Measurements from ENCODE around the gene CERKL. TPM values are rescaled to one million over a fixed set of nuclear protein-coding genes. Genes with fewer than 3 reads are reported as not detected.

CERKL gene
- total RNA-seq, 1 experiment from 2014 or later, result 0.23 TPM

DNA sequence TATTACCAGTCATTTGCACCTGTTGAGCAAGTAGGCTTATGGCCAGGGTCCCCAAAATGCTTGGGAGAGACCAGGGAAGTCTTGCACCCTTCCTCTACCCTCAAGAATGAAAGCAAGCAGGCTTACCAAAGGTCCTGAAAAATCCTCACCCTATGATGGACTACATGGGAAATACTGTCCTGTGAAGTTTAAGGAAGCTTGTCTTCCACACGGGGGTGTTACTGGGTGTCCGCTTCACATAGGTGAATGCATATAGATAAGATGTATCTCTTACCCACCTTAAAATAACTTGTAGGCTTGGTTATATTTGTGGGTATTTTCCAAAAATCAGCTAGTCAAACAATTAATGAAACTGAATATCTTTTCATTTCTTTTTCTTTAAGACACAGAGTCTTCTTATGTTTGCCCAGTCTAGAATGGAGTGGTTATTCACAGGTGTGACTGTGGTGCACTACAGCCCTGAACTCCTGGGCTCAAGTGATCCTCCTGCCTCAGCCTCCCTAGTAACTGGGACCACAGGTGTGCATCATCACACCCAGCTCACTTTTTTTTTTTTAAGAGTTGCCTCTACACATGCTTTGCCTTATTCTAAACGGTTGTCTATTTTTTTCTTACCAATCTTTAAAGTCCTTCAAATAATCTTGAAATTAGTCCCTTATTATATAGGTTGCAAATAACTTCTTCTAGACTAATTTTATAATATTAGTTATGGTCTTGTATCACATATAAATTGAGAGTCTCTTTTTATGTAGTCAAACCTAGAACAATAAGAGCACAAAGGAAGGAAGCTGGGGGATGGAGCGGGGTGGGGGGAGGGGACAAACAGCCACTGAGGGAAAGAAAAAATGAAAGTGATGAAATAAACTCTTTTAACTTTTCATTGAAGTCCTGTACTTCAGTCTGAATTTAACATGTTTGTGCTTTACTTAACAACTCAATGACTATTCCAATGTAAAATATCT is 49.0 kb downstream of the CERKL start:
- Mint-ChIP-seq H3K4me3 (ENCODE audit: unreplicated experiment) (no peak overlapping the region), H3K4me1 (ENCODE audit: insufficient read depth, unreplicated experiment) (no peaks in the 10 kb centered on the region), H3K27ac (ENCODE audit: low read depth, unreplicated experiment) (no peak overlapping the region), H3K36me3 (ENCODE audit: insufficient read depth, unreplicated experiment) (no peaks in the 10 kb centered on the region), H3K9me3 (ENCODE audit: unreplicated experiment) (peaks cover 8% of the 10 kb centered on the region), H3K27me3 (ENCODE audit: insufficient read depth, unreplicated experiment) (no peaks in the 10 kb centered on the region)
- TF ChIP-seq, protein P1, sequence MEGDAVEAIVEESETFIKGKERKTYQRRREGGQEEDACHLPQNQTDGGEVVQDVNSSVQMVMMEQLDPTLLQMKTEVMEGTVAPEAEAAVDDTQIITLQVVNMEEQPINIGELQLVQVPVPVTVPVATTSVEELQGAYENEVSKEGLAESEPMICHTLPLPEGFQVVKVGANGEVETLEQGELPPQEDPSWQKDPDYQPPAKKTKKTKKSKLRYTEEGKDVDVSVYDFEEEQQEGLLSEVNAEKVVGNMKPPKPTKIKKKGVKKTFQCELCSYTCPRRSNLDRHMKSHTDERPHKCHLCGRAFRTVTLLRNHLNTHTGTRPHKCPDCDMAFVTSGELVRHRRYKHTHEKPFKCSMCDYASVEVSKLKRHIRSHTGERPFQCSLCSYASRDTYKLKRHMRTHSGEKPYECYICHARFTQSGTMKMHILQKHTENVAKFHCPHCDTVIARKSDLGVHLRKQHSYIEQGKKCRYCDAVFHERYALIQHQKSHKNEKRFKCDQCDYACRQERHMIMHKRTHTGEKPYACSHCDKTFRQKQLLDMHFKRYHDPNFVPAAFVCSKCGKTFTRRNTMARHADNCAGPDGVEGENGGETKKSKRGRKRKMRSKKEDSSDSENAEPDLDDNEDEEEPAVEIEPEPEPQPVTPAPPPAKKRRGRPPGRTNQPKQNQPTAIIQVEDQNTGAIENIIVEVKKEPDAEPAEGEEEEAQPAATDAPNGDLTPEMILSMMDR (IDR thresholded peaks at IDR 0.05; ENCODE audit: unreplicated experiment), result no peak
- no TSS peak for BruUV-seq (replicated peaks)
- DNase-seq (ENCODE audit: unreplicated experiment), result no peak
- ChIA-PET CTCF (interaction anchor here (0.6 to 0.7 kb wide), 3 partner anchors 34 to 141 kb away, joined by 3 read pairs; no protein-coding TSS in a partner anchor), POLR2A (no interaction called here)
- intact Hi-C loops (cut with micrococcal nuclease), result no loop called here

DNA sequence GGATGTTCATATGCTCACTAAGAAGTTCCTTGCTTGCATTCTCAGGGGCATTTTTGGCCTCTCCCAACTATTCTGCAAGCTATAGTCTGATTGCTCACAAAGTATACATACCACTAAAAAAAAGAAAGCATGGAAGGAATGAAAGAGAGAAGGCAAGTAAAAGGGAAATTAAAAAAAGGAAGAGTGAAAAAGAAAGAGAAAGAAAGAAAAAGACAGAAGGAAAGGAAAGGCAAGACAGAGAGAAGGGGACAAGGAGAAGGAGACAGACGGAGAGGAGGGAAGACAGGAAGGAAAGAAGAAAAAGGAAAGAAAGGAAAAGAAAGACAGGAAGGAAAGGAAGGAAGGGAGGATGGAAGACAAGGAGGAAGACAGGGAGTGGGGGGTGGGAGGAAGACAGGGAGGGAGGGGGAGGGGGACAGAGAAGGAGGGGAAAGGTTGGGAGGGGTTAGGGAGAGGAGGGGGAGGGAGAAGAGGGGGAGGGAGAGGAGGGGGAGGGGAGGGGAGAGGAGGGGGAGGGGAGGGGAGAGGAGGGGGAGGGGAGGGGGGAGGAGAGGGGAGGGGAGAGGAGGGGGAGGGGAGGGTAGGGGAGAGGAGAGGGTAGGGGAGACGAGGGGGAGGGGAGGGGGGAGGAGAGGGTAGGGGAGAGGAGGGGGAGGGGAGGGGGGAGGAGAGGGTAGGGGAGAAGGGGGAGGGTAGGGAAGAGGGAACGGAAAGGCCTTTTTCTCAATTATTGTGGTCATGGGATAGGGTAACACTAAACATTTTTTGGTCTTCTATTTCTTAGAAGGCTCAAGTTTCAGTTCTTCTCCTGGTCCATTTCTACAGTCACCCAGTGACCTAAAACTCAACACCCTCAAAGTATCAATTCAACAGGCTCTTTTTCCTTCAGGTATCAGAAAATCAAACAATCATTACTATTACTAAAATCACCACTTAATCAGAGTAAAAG is 50.7 kb downstream of the CERKL start:
- no TSS peak for BruUV-seq (replicated peaks)
- DNase-seq (ENCODE audit: unreplicated experiment), result no peak
- TF ChIP-seq, protein P1 (IDR thresholded peaks at IDR 0.05; ENCODE audit: unreplicated experiment), result no peak
- Mint-ChIP-seq H3K4me3 (ENCODE audit: unreplicated experiment) (no peak overlapping the region), H3K27me3 (ENCODE audit: insufficient read depth, unreplicated experiment) (no peaks in the 10 kb centered on the region), H3K9me3 (ENCODE audit: unreplicated experiment) (peaks cover 8% of the 10 kb centered on the region), H3K4me1 (ENCODE audit: insufficient read depth, unreplicated experiment) (no peaks in the 10 kb centered on the region), H3K36me3 (ENCODE audit: insufficient read depth, unreplicated experiment) (no peaks in the 10 kb centered on the region), H3K27ac (ENCODE audit: low read depth, unreplicated experiment) (no peak overlapping the region)
- POLR2A ChIA-PET, result no interaction called here
- intact Hi-C loops (cut with micrococcal nuclease), result no loop called here
- CTCF ChIA-PET, result no interaction called here

DNA sequence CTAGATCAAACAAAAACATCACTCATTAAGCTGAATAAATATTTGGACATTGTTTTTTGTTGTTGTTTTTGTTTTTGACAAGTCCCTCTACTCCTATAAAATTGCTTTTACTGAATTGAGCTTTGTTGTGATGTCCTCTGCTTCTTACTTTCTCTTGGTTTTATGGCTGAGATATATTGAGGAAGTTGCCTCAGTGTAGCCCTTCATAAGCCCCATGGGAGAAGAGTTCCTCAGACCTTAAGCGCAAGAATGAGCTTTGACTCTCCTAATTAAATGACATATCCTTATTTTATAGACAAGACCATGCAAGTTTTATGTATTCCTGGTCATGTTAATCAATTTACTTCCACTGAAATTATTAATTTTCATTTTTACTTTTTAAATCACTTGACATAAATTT is 54.9 kb downstream of the CERKL start:
- Mint-ChIP-seq H3K4me1 (ENCODE audit: insufficient read depth, unreplicated experiment) (no peaks in the 10 kb centered on the region), H3K27me3 (ENCODE audit: insufficient read depth, unreplicated experiment) (no peaks in the 10 kb centered on the region), H3K27ac (ENCODE audit: low read depth, unreplicated experiment) (no peak overlapping the region), H3K36me3 (ENCODE audit: insufficient read depth, unreplicated experiment) (no peaks in the 10 kb centered on the region), H3K9me3 (ENCODE audit: unreplicated experiment) (peaks cover 8% of the 10 kb centered on the region), H3K4me3 (ENCODE audit: unreplicated experiment) (no peak overlapping the region)
- TF ChIP-seq, protein P1 (IDR thresholded peaks at IDR 0.05; ENCODE audit: unreplicated experiment), result no peak
- POLR2A ChIA-PET, result no interaction called here
- intact Hi-C loops (cut with micrococcal nuclease), result no loop called here
- BruUV-seq (replicated peaks), result no TSS peak
- CTCF ChIA-PET, result interaction anchor here (0.6 to 0.7 kb wide), 2 partner anchors 12 to 956 kb away, joined by 3 read pairs; no protein-coding TSS in a partner anchor
- no peak for DNase-seq (ENCODE audit: unreplicated experiment)

DNA sequence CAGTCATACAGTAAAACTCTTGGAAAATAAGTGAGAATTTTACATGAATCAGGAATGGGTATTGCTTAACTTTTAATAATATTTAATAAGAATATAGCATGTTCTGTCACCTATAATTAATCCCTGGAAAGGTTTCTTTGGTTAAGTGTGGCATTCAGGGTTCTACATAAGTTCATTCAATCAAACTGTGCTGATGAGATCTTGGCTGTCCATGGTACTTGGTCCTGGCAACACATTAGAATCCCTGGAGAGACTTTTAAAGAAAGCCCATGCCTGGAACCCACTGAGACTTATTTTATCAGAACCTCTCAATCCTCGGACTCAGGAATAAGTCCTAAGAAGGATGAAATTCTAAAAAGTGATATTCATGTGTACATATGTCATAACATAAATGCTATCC is 60.3 kb downstream of the CERKL start:
- intact Hi-C loops (cut with micrococcal nuclease), result no loop called here
- no peak for DNase-seq (ENCODE audit: unreplicated experiment)
- CTCF ChIA-PET, result interaction anchor here (0.6 to 1.0 kb wide), 2 partner anchors 24 to 1470 kb away, joined by 3 to 6 read pairs; no protein-coding TSS in a partner anchor
- Mint-ChIP-seq H3K4me1 (ENCODE audit: insufficient read depth, unreplicated experiment) (no peaks in the 10 kb centered on the region), H3K36me3 (ENCODE audit: insufficient read depth, unreplicated experiment) (no peaks in the 10 kb centered on the region), H3K27ac (ENCODE audit: low read depth, unreplicated experiment) (no peak overlapping the region), H3K4me3 (ENCODE audit: unreplicated experiment) (no peak overlapping the region), H3K9me3 (ENCODE audit: unreplicated experiment) (no peaks in the 10 kb centered on the region), H3K27me3 (ENCODE audit: insufficient read depth, unreplicated experiment) (no peaks in the 10 kb centered on the region)
- TF ChIP-seq, protein P1 (IDR thresholded peaks at IDR 0.05; ENCODE audit: unreplicated experiment), result no peak
- POLR2A ChIA-PET, result no interaction called here
- no TSS peak for BruUV-seq (replicated peaks)
